KMS-11 (cell line): Measurements from ENCODE around the gene C14orf180.

Source experiments
- H2AFZ ChIP-seq: fragments of 200-600 bp; sonication (generic); 2 replicates; pipeline ENCODE4 v1.6.1; 2016; ENCODE audit warnings: antibody characterized with exemption, mixed run types, low read depth
- H3K27ac ChIP-seq: fragments of 200-600 bp; sonication (generic); 2 replicates; pipeline ENCODE4 v1.6.1; 2016; ENCODE audit warnings: mild to moderate bottlenecking, mixed run types
- H3K27me3 ChIP-seq: fragments of 200-600 bp; sonication (generic); 2 replicates; pipeline ENCODE4 v1.6.1; 2017; ENCODE audit warnings: mild to moderate bottlenecking, low read depth, mixed run types, moderate library complexity; ENCODE audit not compliant: insufficient read depth
- H3K36me3 ChIP-seq: fragments of 200-600 bp; sonication (generic); 2 replicates; pipeline ENCODE4 v1.6.1; 2017; ENCODE audit warnings: mild to moderate bottlenecking, mixed run types; ENCODE audit not compliant: insufficient read depth
- H3K4me1 ChIP-seq: fragments of 200-600 bp; sonication (generic); 2 replicates; pipeline ENCODE4 v1.6.1; 2016; ENCODE audit warnings: mild to moderate bottlenecking, low read depth, mixed run types; ENCODE audit not compliant: poor library complexity, severe bottlenecking
- H3K4me2 ChIP-seq: fragments of 200-600 bp; sonication (generic); 2 replicates; pipeline ENCODE4 v1.7.0; 2016; ENCODE audit warnings: mild to moderate bottlenecking, mixed run types
- H3K4me3 ChIP-seq: fragments of 200-600 bp; sonication (generic); IDR thresholded peaks from 2 replicates; pipeline ENCODE4 v1.6.1; 2017; ENCODE audit warnings: low read depth, low read length, mixed read lengths; ENCODE audit not compliant: insufficient read depth
- H3K79me2 ChIP-seq: fragments of 200-600 bp; sonication (generic); 2 replicates; pipeline ENCODE4 v1.6.1; 2016; ENCODE audit warnings: low read depth, mixed run types; ENCODE audit not compliant: insufficient read depth
- H3K9ac ChIP-seq: fragments of 200-600 bp; sonication (generic); 2 replicates; pipeline ENCODE4 v1.6.1; 2016; ENCODE audit warnings: mild to moderate bottlenecking, mixed run types
- H4K20me1 ChIP-seq: fragments of 200-600 bp; sonication (generic); 2 replicates; pipeline ENCODE4 v1.6.1; 2016; ENCODE audit warnings: mild to moderate bottlenecking, mixed run types; ENCODE audit not compliant: insufficient read depth
- CTCF ChIP-seq: fragments of 200-600 bp; sonication (generic); conservative IDR thresholded peaks from 2 replicates; pipeline ENCODE4 v1.6.1; 2017; ENCODE audit warnings: low read depth, mild to moderate bottlenecking, antibody characterized with exemption, low read length, moderate library complexity, mixed read lengths

C14orf180 gene

DNA sequence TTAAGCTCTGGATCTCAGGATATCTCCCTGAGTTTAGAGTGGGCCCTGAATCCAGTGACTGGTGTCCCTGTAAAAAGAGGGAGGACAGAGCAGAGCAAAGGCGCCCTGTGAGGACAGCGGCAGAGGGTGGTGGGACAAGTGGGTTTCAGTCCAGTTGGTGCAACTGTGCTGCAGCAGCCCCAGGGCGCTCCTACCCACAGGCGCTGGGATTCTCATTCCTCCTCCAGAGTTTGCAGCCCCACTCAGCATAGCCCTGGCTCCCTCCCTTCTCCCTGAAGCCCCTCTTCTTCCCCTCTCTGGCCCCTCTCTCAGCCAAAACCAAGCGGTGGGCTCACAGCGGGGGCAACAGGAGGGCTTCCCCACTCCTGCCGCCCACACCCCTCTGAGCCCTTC is 23.4 kb downstream of the C14orf180 start:
- Histone ChIP-seq H3K9ac (no peak overlapping the region), H3K27me3 (peaks cover 20% of the 10 kb centered on the region), H3K4me1 (no peaks in the 10 kb centered on the region), H3K27ac (no peak overlapping the region), H3K4me3 (no peak overlapping the region), H3K4me2 (no peak overlapping the region), H3K36me3 (no peaks in the 10 kb centered on the region), H4K20me1 (no peaks in the 10 kb centered on the region), H3K79me2 (no peaks in the 10 kb centered on the region), H2AFZ (no peak overlapping the region)
- TF ChIP-seq CTCF = no peak

- H3K36me3 ChIP-seq = no peaks in the 10 kb centered on the region
- no peak overlapping the region for H3K27ac ChIP-seq
- no peak overlapping the region for H3K4me2 ChIP-seq
- no peak overlapping the region for H3K9ac ChIP-seq
- H3K4me3 ChIP-seq = no peak overlapping the region
- H4K20me1 ChIP-seq = no peaks in the 10 kb centered on the region
- TF ChIP-seq CTCF = no peak
- no peak overlapping the region for H2AFZ ChIP-seq
- H3K27me3 ChIP-seq = peaks cover 25% of the 10 kb centered on the region
- H3K4me1 ChIP-seq = no peaks in the 10 kb centered on the region
- no peaks in the 10 kb centered on the region for H3K79me2 ChIP-seq
These were observed 24.3 kb downstream of the C14orf180 start for GRCh38 chr14:104603711-104604401.

DNA sequence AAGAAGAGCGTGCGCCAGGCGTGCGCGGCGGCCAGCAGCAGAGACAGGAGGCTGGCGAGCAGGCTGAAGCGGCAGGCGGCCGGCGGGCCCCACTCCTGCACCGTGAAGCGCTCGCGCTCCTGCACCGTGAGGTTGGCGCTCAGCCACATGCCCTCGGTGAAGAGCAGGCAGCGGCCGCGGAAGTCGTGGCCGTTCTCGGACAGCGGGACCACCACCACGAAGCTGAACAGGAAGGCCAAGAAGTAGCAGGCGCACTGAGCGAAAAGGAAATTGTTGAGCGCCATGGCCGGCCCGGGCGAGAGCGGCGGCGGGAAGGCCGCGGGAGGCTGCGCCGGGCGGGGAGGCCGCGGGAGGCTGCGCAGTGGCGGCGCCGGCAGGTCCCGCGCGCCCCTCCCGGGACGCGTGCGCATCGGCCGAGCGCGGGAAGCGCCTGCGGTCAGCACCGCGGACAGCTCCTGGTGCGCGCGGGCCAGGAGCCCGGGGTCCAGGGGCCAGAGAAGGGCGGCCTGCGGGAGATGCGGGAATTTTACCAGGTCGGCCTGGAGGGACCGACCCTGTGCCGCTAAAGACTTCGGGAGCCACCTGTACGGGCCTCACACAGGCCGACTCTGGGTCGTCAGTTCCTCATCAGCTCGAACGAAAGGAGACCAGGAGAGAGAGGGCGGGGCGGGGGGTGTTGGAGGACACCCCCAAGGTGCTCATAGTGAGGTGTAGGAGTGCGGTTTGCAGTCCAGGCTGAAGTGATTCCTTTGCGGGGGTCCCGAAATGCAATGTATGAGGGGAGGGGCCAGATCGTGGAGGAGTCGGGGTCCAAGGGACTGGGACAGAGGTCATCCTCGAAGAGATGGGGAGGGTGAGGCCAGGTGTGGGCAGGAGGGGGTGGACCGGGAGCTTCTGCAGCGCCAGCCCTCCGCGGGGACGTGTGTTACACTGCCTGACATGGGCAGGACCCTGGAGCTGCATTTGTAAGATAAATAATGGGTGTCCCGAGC is 25.2 kb downstream of the C14orf180 start, which contains the start of gene TMEM179:
TMEM179 (minus strand) TSS at position 315 of the 992 bp plus-strand sequence; CDS start at position 284, 31 bp downstream.
- H3K36me3 ChIP-seq = no peaks in the 10 kb centered on the region
- no peak for TF ChIP-seq CTCF
- H3K4me3 ChIP-seq = no peak within 1 kb of the TSS
- H3K4me1 ChIP-seq = no peaks in the 10 kb centered on the region
- H3K27ac ChIP-seq = no peak within 1 kb of the TSS
- no peak within 1 kb of the TSS for H3K9ac ChIP-seq
- no peaks in the 10 kb centered on the region for H3K79me2 ChIP-seq
- no peaks in the 10 kb centered on the region for H4K20me1 ChIP-seq
- H3K27me3 ChIP-seq = peaks cover 29% of the 10 kb centered on the region
- H3K4me2 ChIP-seq = no peak within 1 kb of the TSS
- no peak within 1 kb of the TSS for H2AFZ ChIP-seq

- Histone ChIP-seq H3K9ac (no peak overlapping the region), H3K36me3 (no peaks in the 10 kb centered on the region), H4K20me1 (no peaks in the 10 kb centered on the region), H2AFZ (no peak overlapping the region), H3K79me2 (no peaks in the 10 kb centered on the region), H3K4me2 (no peak overlapping the region), H3K27me3 (peaks cover 31% of the 10 kb centered on the region), H3K4me1 (no peaks in the 10 kb centered on the region), H3K27ac (no peak overlapping the region), H3K4me3 (no peak overlapping the region)
- TF ChIP-seq CTCF = no peak
These were observed 30.1 kb downstream of the C14orf180 start for GRCh38 chr14:104609666-104610065.
